Loucy (cell line): ENCODE measurements around the gene RBM19.

Experiments used
- H2AFZ ChIP-seq: fragments of 200-600 bp; sonication (generic); 2 replicates; pipeline ENCODE4 v1.6.0; 2016; ENCODE audit warnings: antibody characterized with exemption, mild to moderate bottlenecking, low read length, moderate library complexity
- H3F3A ChIP-seq: fragments of 200-600 bp; 2 replicates; pipeline ENCODE4 v1.6.0; 2016; ENCODE audit warnings: antibody characterized with exemption, low read depth, mild to moderate bottlenecking
- H3K27me3 ChIP-seq: fragments of 200-600 bp; sonication (generic); 2 replicates; pipeline ENCODE4 v1.6.1; 2014; ENCODE audit warnings: low read length, mild to moderate bottlenecking; ENCODE audit not compliant: insufficient read depth, poor library complexity, severe bottlenecking
- H3K36me3 ChIP-seq: fragments of 200-600 bp; sonication (generic); 2 replicates; pipeline ENCODE4 v1.6.1; 2016; ENCODE audit warnings: low read length; ENCODE audit not compliant: insufficient read depth
- H3K4me1 ChIP-seq: fragments of 200-600 bp; sonication (generic); 2 replicates; pipeline ENCODE4 v1.5.1; 2014; ENCODE audit warnings: low read length, mild to moderate bottlenecking; ENCODE audit not compliant: insufficient read depth, poor library complexity, severe bottlenecking
- H3K4me2 ChIP-seq: fragments of 200-600 bp; sonication (generic); 2 replicates; pipeline ENCODE4 v1.6.0; 2014; ENCODE audit warnings: antibody characterized with exemption, low read length, low read depth, mild to moderate bottlenecking; ENCODE audit not compliant: poor library complexity, severe bottlenecking
- H3K4me3 ChIP-seq: fragments of 200-600 bp; sonication (generic); 2 replicates; pipeline ENCODE4 v1.5.1; 2014; ENCODE audit warnings: low read length, mild to moderate bottlenecking, mixed read lengths; ENCODE audit not compliant: poor library complexity, severe bottlenecking
- H3K79me2 ChIP-seq: fragments of 200-600 bp; sonication (generic); 2 replicates; pipeline ENCODE4 v1.6.1; 2014; ENCODE audit warnings: low read length; ENCODE audit not compliant: insufficient read depth
- H3K9ac ChIP-seq: fragments of 200-600 bp; sonication (generic); 2 replicates; pipeline ENCODE4 v1.6.0; 2014; ENCODE audit warnings: mild to moderate bottlenecking, low read depth, low read length, moderate library complexity; ENCODE audit not compliant: poor library complexity, severe bottlenecking
- H3K9me2 ChIP-seq: fragments of 200-600 bp; sonication (generic); replicated peaks from 2 replicates; pipeline ENCODE4 v1.6.1; 2016; ENCODE audit warnings: low read depth, low read length, mixed read lengths
- H3K9me3 ChIP-seq: fragments of 200-600 bp; sonication (generic); 2 replicates; pipeline ENCODE4 v1.6.1; 2014; ENCODE audit warnings: mild to moderate bottlenecking, antibody characterized with exemption, low read length, low read depth; ENCODE audit not compliant: insufficient read depth
- H4K20me1 ChIP-seq: fragments of 200-600 bp; sonication (generic); 2 replicates; pipeline ENCODE4 v1.6.0; 2014; ENCODE audit warnings: antibody characterized with exemption, low read length, mild to moderate bottlenecking; ENCODE audit not compliant: insufficient read depth, poor library complexity, severe bottlenecking
- CTCF ChIP-seq: fragments of 200-600 bp; sonication (generic); conservative IDR thresholded peaks from 2 replicates; pipeline ENCODE4 v1.5.1; 2014; ENCODE audit warnings: mild to moderate bottlenecking, antibody characterized with exemption, low read length
- EZH2phosphoT487 ChIP-seq: fragments of 200-600 bp; IDR thresholded peaks from 2 replicates; pipeline ENCODE4 v1.6.1; 2018; ENCODE audit warnings: antibody characterized with exemption, mild to moderate bottlenecking, moderate library complexity, borderline replicate concordance

The RBM19 gene

DNA sequence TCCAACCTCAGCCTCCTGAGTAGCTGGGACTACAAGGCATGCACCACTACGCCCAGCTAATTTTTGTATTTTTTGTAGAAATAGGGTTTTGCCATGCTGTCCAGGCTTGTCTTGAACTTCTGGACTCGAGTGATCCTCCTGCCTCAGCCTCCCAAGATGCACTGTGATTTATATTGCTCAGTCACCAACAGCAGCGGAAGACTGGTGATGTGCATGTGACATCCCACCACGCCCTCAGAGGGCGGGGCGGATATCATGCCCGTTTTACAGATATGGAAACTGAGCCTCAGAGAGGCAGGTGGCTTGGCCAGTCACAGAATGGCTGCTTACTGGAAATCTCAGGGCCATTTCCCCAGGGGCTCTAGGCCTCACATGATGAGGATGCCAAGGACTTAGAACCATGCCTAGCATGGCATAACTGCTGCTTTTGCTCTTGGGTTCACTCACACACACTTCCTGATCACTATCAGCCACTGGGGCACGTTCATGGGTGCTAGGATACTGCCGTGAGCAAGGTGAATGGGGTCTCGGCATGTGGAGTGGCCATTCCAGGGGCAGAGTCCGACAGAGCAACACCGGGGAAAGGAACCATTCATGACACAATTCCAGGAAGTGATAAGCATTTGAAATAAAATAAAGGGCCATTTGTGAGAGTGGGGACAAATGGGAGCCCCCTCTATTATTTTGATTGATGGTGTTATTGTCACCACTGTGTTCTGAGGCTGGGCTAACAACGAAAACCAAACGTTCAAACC lies 31.9 kb downstream of the RBM19 start:
- no peak for TF ChIP-seq CTCF
- no peak for TF ChIP-seq EZH2phosphoT487
- no peak overlapping the region for H3K4me2 ChIP-seq
- no peaks in the 10 kb centered on the region for H3K9me3 ChIP-seq
- no peak overlapping the region for H3K4me3 ChIP-seq
- no peaks in the 10 kb centered on the region for H3F3A ChIP-seq
- H3K27me3 ChIP-seq: no peaks in the 10 kb centered on the region
- H3K9me2 ChIP-seq: no peaks in the 10 kb centered on the region
- H4K20me1 ChIP-seq: no peaks in the 10 kb centered on the region
- H3K4me1 ChIP-seq: no peaks in the 10 kb centered on the region
- no peaks in the 10 kb centered on the region for H3K79me2 ChIP-seq
- peaks cover 5% of the 10 kb centered on the region; the same call in 1 of the 2 replicates for H3K36me3 ChIP-seq
- H2AFZ ChIP-seq: no peak overlapping the region
- no peak overlapping the region for H3K9ac ChIP-seq

- no peaks in the 10 kb centered on the region for H4K20me1 ChIP-seq
- H3K27me3 ChIP-seq: no peaks in the 10 kb centered on the region
- no peak overlapping the region for H3K4me2 ChIP-seq
- no peak overlapping the region for H2AFZ ChIP-seq
- no peaks in the 10 kb centered on the region for H3K4me1 ChIP-seq
- H3K79me2 ChIP-seq: no peaks in the 10 kb centered on the region
- no peaks in the 10 kb centered on the region for H3F3A ChIP-seq
- TF ChIP-seq CTCF (no peak), EZH2phosphoT487 (no peak)
- H3K9me3 ChIP-seq: no peaks in the 10 kb centered on the region
- H3K9me2 ChIP-seq: no peaks in the 10 kb centered on the region
- peaks cover 4% of the 10 kb centered on the region; the same call in 1 of the 2 replicates for H3K36me3 ChIP-seq
- no peak overlapping the region for H3K4me3 ChIP-seq
- H3K9ac ChIP-seq: no peak overlapping the region
Observed at GRCh38 chr12:113933201-113933786, 32.8 kb downstream of the RBM19 start.

GRCh38 chr12:113932381-113933196 lies 33.5 kb downstream of the RBM19 start:
- Histone ChIP-seq H3K4me3 (no peak overlapping the region), H4K20me1 (no peaks in the 10 kb centered on the region), H3K36me3 (no peaks in the 10 kb centered on the region), H3K9me2 (no peaks in the 10 kb centered on the region), H3K79me2 (no peaks in the 10 kb centered on the region), H3K9ac (no peak overlapping the region), H3K27me3 (no peaks in the 10 kb centered on the region), H3K4me1 (no peaks in the 10 kb centered on the region), H3K4me2 (no peak overlapping the region), H3K9me3 (no peaks in the 10 kb centered on the region), H2AFZ (no peak overlapping the region), H3F3A (no peaks in the 10 kb centered on the region)
- TF ChIP-seq EZH2phosphoT487 (no peak), CTCF (no peak)
